SK-MEL-5 (cell line): ENCODE measurements around the gene SPAG4. TPM values are rescaled to one million over a fixed set of nuclear protein-coding genes. Genes with fewer than 3 reads are reported as not detected.

Experiments used
- DNase-seq: peaks from one replicate; pipeline ENCODE4 v3.0.0-alpha.2; 2016; ENCODE audit warnings: low read depth, low spot score
- in situ Hi-C: cut with HindIII; loops from 2 replicates; pipeline ENCODE4 v1.10.0; 2016; ENCODE audit warnings: low sequenced_read_pairs, high pct_unique_total_duplicates, low pct_unique_long_range_greater_than_20kb
- total RNA-seq: library from RNA; depleted of rRNA; stranded (reverse); fragments of >200 nt; shearing (Covaris generic); gene quantifications from 2 replicates; pipeline ENCODE4 v1.2.3, GENCODE V29; 2014

The SPAG4 gene
- total RNA-seq, 1 experiment from 2014 or later = 1.8 TPM

DNA sequence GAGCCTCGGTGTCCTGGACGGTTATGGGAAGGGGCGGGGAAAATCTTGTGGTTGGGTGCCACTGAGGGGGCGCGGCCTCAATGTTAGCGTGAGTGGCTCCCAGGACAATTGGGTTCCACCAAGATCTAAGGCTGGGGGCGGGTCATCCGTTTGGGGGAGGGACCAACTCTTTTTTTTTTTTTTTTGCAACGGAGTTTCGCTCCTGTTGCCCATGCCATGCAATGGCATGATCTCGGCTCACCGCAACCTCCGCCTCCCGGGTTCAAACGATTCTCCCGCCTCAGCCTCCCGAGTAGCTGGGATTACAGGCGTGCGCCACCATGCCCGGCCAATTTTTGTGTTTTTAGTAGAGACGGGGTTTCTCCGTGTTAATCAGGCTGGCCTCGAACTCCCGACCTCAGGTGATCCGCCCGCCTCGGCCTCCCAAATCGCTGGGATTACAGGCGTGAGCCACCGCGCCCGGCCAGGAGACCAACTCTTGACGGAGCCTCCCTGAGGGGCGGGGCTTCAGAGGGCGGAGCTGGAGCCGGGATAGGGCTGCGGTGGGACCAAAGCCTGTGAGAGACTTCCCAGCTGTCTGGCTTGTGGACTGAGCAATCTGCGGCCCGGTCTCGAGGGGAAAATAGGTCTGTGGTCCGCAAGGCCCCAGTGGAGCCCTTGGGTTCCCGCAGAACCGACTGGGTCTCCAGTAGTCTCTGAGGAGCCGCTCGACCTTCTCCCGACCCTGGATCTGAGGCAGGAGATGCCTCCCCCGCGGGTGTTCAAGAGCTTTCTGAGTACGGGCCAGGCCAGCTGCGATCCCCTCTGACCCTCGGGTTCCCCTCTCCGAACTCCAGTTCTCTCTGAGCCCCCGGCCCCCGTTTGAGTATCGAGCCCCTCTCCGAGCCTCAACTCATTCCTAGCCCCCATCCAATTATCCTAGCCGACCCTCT, 1.1 kb downstream of the SPAG4 start:
- in situ Hi-C loops = no loop called here
- peak; percentile 100 for DNase-seq

DNA sequence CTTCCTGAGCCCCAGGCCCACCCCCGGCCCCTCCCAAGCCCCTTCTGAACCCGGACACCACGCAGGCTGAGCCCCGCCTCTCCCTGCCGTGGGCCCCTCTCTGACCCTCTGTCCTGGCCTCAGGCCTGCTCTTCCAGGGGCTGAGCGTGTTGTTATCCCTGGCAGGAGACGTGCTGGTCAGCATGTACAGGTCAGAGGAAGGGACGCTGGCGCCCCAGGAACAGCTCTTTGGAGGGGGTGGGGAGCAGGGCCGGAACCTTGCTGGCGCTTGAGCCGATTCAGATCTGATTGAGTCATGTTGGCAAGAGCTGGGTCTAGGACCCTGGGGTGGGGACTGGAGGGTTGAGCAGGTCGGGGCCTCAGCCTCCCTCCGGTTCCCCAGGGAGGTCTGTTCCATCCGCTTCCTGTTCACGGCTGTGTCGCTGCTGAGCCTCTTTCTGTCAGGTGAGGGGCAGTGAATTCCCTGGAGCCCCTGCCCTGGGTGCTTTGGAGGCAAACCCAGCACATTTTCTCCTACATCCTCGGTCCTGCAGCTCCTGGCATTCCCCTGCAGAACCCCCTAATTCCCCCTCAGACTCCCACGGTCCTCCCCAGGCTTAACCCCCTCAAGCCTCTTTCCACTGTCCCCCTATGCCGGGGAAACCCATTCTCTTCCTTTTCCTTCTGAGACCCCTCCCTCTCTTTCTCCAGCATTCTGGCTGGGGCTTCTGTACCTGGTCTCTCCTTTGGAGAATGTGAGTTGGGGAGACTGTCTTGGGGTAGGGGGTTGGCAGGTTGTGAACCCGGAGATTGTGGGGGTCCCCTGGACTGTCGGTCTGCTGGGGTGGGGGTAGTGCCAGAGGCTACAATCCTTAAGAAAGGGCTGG, 2.0 kb downstream of the SPAG4 start:
- peak; percentile 49 for DNase-seq
- in situ Hi-C loops = no loop called here

DNA sequence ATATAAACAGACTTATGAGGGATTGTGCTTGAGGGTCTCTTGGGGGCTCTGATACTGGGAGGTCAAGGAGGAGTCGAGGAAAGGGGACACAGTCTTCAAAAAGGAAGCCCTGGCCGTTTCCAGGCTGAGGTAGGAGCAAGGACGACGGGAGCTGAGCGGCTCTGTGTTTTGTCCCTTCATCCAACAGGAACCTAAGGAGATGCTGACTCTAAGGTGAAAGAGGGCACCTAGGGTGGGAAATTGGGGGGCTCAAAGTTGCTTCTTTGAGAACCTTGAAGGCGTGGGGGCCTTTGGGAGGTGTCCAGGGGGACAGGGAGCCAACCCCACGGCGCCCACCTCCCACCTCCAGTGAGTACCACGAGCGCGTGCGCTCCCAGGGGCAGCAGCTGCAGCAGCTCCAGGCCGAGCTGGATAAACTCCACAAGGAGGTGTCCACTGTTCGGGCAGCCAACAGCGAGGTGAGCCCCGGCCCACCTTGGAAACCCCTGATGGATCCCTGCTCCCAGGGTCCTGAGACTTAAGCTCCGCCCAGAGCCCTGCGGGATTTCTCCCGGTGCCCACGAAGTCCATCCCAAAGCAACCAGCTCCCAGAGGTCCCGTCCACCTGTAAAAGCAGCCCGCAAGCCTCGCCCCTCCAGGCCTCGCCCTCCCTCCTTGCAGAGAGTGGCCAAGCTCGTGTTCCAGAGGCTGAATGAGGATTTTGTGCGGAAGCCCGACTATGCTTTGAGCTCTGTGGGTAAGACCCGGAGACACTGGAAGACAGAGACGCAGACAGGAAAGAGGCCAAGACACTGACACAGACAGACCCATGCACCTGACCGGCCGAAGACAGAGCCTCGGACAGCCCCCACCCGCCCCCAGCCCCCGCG, 2.9 kb downstream of the SPAG4 start:
- peak; percentile 20 for DNase-seq
- in situ Hi-C loops = no loop called here

DNA sequence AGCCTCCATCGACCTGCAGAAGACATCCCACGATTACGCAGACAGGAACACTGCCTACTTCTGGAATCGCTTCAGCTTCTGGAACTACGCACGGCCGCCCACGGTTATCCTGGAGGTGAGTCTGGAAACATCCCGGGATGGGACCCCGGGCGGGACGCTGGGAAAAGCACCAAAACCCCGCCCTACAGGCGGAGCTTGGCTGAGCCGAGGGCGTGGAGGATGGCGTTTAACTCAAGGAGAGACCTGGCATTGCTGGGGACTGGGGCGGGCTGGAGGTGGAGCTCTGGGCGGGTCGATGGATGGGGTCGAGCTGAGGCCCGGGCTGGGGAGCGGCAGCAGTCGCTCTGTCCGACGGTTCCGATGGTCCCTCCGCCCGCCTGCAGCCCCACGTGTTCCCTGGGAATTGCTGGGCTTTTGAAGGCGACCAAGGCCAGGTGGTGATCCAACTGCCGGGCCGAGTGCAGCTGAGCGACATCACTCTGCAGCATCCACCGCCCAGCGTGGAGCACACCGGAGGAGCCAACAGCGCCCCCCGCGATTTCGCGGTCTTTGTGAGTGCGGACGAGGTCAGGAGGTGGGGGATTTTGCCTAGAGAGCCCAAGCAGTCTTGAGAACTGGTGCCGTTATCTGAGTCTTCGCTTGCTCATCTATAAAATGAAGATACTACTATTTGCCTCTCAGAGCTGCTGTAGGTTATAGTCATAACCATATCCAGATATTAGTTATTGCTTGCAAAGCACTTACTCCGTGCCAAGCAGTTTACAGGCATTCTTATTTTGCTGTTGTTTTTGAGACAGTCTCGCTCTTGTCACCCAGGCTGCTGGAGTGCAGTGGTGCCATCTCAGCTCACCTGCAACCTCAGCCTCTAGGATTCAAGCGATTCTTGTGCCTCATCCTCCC, 3.8 kb downstream of the SPAG4 start:
- DNase-seq = peak; percentile 93
- in situ Hi-C loops = no loop called here

DNA sequence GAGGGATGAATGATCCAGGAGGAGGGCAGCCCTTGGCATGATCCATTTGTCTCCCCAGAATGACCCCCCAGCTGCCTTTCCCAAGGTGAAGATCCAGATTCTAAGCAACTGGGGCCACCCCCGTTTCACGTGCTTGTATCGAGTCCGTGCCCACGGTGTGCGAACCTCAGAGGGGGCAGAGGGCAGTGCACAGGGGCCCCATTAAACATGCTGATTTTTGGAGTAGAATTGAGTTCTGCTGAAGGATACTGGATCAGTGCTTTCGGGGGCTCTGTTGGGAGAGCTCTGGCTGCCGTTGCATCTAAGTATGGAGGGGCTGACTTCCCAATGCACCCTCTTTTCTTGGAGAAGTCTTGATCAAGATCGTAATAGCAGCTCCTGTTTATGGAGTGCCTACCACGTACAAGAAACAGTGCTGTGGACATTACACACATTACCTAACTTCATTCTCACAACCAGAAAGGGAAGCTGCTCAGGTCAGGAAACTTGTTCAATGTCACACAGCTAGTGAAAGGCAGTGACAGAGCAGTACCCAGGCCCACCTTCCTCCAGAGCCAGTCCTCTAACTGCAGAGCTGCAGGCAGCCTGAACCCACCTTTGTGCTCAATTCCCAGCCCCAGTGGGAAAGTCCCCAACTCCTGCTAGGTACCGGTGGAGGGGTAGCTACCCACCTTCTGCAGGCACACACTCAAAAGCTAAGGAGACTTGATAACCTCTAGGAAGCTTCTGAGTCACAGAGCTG, 5.4 kb downstream of the SPAG4 start:
- no peak for DNase-seq
- in situ Hi-C loops = no loop called here

DNA sequence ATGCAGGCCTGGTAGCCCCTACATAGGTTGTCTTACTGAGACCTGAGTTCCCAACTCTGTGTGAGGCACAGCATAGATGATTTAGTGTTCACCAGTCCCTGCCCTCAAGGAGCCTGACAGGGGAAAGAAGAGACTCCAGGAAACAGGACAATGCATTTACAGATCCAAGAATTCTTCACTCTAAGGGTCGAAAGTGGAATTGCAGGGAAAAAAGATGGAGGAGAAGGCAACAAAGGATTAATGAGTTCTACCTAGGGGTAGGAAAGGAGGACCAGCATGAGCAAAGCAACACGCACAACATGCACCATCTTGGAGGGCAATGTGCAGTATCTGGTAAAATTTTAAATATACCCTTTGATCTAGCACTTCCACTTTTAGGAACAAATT, 5.9 kb downstream of the SPAG4 start:
- in situ Hi-C loops = no loop called here
- peak; percentile 51 for DNase-seq

DNA sequence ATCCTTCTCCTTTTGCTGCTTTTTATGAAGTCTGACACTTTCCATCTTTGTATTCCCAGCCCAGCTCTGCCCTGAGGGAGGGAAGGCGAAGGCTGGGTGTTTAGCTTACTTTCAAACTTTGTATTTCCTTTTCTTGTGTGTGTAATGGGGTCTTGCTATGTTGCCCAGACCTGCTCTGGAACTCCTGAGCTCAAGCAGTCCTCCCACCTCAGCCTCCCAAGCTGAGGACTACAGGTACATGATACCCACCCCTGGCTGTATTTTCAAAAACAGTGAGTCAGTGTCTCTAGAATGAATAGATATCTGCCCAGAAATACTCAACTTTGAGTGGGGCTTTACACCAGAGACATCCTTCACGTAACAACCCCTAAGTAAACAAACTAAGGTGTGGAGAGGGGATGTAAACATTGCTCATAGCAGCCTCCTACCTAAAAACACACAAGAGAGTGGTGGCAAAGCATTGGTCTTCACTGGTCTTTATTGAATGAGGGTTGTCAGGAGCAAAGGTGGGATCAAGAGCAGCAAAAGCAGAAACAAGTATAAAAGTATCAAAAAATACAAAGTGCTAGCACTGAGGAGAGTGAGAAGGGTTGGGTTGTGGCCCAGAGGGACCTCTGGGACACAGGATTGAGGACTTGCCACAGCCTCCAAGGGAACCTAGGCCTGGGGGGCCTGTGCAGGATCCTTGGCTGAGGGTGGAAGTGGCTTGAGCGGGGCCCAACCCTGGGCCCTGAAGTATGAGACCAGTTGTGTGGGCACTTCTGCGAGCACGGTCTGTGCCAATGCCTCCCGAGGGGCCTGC, 10.2 kb downstream of the SPAG4 start:
- no peak for DNase-seq
- in situ Hi-C loops = no loop called here

DNA sequence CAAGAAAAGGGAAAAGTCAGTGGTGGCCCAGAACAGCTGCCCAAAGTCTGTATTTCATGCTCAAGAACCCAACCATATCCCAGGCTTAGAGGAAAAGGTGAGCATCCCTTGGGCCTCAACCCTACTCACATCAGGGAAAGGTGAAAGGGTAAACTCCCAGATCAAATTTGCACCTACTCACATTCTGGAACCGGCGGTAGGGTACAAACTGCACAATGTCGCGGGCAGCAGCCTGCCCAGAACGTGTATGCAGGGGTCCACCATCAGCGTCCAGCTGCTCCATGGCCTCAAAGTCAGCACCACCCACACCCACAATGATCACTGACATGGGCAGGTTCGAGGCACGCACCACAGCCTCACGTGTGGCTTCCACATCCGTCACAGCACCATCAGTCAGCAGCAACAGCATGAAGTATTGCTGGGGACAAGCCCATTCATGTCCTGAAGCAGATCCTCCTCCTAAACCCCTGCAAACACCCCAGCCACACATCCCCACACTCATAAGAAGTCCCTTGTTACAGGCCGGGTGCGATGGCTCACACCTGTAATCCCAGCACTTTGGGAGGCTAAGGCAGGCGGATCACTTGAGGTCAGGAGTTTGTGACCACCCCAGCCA, 10.9 kb downstream of the SPAG4 start:
- DNase-seq = no peak
- in situ Hi-C loops = no loop called here

DNA sequence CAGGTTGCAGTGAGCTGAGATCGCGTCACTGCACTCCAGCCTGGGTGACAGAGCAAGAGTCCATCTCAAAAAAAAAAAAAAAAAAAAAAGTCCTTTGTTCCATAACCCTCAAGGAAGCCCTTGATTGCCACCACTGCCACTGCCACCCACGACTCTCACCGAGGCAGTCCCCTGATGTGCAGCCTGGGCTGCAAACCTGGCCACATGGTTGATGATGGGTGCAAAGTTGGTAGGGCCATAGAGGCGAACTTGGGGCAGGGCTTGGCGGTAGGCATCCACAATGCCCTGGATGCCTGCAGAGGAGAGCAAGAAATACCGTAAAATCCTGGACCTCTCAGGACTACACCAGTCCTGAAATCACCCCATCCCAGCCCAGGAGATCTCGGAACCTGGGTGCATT, 11.5 kb downstream of the SPAG4 start:
- in situ Hi-C loops = no loop called here
- no peak for DNase-seq

DNA sequence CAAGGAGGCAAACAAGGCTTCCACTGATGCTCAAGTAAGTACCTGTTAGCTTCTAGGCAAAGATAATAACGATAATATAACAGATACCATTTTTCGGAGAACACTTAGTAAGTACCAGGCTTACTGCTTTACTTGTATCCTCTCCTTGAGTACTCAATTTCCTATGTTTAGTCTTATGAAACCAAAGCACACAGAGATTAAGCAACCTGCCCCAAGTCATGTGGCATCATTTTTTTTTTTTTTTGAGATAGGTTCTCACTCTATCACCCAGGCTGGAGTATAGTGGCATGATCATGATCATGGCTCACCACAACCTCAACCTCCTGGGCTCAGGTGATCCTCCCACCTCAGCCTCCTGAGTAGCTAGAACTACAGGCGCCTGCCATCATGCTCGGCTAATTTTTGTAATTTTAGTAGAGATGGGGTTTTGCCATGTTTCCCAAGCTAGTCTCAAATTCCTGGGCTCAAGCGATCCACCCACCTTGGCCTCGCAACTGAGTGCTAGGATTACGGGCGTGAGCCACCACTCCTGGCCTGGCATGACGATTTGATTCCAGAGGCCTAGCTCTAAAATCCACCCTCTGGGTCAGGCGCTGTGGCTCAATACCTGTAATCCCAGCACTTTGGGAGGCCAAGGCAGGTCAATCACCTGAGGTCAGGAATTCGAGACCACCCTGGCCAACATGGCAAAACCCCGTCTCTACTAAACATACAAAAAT, 14.0 kb downstream of the SPAG4 start:
- in situ Hi-C loops = no loop called here

DNA sequence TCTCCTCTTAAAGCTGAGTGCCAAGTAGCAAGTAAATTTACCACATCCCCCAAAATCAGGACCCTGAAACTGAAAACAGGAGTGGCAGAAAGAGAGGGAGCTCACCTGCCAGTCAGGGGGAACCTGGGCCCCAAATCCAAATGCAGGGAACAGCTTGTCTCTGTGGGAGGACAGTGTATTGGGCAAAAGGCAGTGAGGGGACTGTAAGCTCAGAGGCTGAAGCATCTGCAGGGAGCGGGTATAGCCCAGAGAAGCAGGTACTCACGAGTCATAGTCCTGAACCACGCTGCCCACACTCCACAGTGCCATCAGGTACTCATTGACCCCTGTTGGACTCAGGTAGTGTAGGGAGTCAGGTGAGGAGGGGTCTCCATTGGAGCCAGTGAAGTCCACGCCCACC, 15.0 kb downstream of the SPAG4 start:
- in situ Hi-C loops = no loop called here
- no peak for DNase-seq

More for the DNA sequence above, 14.0 kb downstream of the SPAG4 start:
- no peak for DNase-seq

DNA sequence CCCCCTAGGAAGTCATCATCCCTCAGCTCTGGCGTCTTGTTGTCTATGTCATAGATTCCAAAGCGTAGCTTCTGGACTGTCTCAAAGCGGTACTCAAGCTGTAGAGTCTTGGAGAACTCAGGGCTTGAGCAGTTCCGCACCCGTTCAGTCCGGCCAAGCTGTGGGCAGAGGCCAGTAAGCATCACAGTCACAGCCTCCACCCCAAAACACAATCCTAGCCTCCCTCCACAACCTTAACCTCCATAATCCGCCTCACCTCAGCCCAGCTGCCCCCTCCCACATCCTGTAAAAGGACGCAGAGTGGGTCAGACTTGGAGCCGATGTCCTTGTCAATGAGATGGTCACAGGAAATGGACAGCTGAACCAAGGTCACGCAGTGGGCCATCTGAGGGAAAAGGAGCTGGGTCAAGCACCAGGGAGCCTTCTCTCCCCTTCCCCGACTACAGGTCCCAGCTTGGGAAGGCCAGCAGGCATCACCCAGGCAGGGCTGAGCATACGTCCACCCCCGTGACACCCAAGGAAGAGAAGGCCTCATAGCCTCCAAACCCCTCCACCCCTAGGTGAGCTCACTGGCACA, 17.0 kb downstream of the SPAG4 start:
- in situ Hi-C loops = no loop called here
- no peak for DNase-seq

DNA sequence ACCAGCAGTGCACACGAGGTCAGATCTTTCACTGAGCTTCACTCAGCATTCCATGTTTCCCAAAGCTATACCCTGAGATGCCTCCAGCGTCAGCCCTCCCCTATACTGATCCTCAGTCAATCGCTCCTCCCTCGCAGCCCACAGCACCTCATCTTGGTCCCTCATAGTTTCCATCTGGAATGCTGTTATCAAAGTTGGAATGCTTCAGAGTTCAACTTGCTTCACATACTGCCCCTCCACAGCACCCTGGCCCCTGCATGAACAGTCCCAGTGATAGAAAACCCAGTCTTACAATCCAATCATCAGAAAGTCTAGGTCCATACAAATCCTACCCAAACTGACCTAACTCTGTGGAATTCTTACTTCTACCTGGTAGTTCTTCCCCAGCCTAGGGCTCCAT, 20.0 kb downstream of the SPAG4 start:
- in situ Hi-C loops = no loop called here
- no peak for DNase-seq

DNA sequence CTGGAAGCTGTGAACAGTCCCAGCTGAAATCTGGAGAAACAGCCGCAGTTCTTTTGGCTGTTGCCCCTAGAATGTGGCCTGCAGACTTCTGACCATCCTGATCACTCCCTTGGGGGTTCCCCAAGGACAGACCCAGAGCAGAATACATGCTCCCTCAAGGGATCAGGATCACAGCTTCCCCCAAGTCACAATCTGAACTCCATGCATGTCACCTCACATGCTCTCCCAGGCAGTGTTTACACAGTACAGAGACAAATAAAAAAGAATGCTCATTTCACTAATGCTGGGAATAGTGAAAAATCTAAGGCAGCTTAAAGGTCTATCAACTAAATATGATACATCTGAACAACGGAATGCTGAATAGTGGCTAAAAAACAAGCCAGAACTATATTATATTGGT, 20.5 kb downstream of the SPAG4 start:
- no peak for DNase-seq
- in situ Hi-C loops = no loop called here
